IMR-90 (cell line): ENCODE data around the gene ATRN.

Experiments used
- CEBPB ChIP-seq: IDR thresholded peaks from 2 replicates; pipeline ENCODE4 v1.6.1; 2012; ENCODE audit warnings: low read depth, low read length, improper control_type of control experiment
- CTCF ChIP-seq: conservative IDR thresholded peaks from 2 replicates; pipeline ENCODE4 v1.5.1; 2012; ENCODE audit warnings: mild to moderate bottlenecking, low read depth, low read length, improper control_type of control experiment
- FOS ChIP-seq: fragments of 150-350 bp; IDR thresholded peaks from 2 replicates; pipeline ENCODE4 v1.6.1; 2016; ENCODE audit warnings: low read depth, low read length
- MAZ ChIP-seq: IDR thresholded peaks from 2 replicates; pipeline ENCODE4 v1.6.1; 2012; ENCODE audit warnings: low read depth, mild to moderate bottlenecking, low read length, improper control_type of control experiment, moderate library complexity, borderline replicate concordance
- MXI1 ChIP-seq: IDR thresholded peaks from 2 replicates; pipeline ENCODE4 v1.6.1; 2012; ENCODE audit warnings: low read depth, mild to moderate bottlenecking, low read length, moderate library complexity, borderline replicate concordance
- POLR2A ChIP-seq: IDR thresholded peaks from 2 replicates; pipeline ENCODE4 v1.6.1; 2012; ENCODE audit warnings: mild to moderate bottlenecking, low read depth, low read length
- RAD21 ChIP-seq: IDR thresholded peaks from 2 replicates; pipeline ENCODE4 v1.6.1; 2012; ENCODE audit warnings: low read length, improper control_type of control experiment
- SMC3 ChIP-seq: fragments of 150-350 bp; IDR thresholded peaks from 2 replicates; pipeline ENCODE4 v1.6.1; 2016; ENCODE audit warnings: low read depth, mild to moderate bottlenecking, antibody characterized with exemption, low read length, moderate library complexity
- TF ChIP-seq, protein P1 (sequence below): fragments of 150-350 bp; IDR thresholded peaks from 2 replicates; pipeline ENCODE4 v1.6.1; 2017; ENCODE audit warnings: mild to moderate bottlenecking, antibody characterized with exemption, low read length, low read depth

DNA sequence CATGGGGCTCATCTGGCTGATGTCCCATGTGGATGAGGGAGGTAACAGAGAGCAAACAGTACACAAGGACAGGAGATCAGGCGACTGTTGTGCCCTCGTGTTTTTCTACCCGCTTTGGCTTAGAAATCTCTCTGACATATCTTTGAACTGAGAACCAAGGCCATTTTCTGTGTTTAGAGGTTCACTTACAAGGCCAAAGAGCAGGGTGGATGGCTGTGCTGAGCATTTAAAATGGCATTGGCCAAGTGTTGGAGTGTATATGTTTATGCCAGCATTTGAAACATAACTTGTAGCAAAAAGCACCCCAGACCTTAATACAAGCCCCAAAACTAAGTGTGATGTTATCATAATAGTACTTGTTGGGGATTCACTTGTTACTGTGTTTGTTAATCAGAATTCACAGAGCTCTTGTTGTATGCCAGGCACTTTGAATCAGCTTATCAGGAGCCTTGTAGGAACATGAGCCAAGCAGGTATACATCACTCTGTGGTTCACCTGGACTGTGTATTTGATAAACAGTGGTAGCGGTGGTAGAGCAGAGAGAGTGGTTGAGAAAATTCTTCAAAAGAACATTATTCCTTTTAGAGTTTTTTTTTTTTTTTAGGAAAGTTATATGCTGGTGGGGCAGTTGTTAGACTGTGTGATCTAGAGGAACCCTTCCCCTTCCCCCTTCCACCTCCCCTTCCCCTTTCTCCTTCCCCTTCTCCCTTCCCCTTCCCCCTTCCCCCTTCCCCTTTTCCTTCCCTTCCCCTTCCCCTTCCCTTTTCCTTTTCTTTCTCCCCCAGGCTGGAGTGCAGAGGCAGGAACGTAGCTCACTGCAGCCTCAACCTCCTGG, 71.3 kb downstream of the ATRN start:
- no peak for TF ChIP-seq CTCF
- no peak for TF ChIP-seq CEBPB
- TF ChIP-seq, protein P1, sequence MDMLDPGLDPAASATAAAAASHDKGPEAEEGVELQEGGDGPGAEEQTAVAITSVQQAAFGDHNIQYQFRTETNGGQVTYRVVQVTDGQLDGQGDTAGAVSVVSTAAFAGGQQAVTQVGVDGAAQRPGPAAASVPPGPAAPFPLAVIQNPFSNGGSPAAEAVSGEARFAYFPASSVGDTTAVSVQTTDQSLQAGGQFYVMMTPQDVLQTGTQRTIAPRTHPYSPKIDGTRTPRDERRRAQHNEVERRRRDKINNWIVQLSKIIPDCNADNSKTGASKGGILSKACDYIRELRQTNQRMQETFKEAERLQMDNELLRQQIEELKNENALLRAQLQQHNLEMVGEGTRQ = no peak
- TF ChIP-seq RAD21 = no peak
- TF ChIP-seq MXI1 = no peak
- no peak for TF ChIP-seq POLR2A
- no peak for TF ChIP-seq MAZ
- TF ChIP-seq SMC3 = no peak
- no peak for TF ChIP-seq FOS
